Measurements from ENCODE around the gene ANKRD33B.

ANKRD33B gene

DNA sequence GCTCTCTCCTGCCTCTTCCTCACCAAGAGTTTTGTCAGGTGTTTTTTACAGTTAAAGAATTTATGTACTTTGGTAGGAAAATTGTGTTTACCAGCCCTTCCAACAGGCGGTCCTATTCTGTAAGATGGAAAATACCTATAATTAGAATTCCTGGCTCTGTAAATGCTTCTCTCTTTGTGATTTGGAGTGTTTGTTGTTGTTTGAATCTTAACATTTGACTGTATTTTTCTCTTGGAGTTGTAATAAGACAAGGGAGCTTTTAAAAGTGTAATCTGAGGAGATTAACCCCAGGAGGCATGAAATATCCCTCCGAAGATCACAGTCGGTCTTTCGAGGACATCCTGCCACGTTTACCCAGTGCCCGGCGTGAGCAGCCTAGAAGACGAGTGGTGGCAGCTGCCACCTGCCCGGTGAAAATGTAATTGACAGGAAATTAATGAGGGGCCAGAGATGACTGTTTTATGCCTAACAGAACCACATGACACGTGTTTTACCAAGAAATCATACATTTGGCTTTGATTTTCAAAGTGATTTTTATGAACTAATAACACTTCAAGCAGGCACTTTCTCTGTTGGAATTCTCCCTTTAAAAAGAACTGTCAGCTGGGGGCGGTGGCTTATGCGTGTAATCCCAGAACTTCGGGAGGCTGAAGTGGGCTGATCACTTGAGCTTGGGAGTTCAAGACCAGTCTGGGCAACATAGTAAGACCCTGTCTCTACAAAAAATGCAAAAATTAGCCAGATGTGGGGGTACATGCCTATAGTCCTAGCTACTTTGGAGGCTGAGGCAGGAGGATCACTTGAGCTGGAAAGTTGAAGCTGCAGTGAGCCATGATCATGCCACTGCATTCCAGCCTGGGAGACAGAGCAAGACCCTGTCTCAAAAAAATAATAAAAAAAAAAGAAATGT is 20.0 kb downstream of the ANKRD33B start:
- no peak overlapping the region for H3K4me3 ChIP-seq (ENCODE audit: low read depth in 1 of 2, low read length in 2 of 2)
- no peaks in the 10 kb centered on the region for H3K9me3 ChIP-seq (ENCODE audit: control insufficient read depth in 1 of 2, low read length in 2 of 2)
- H3K4me1 ChIP-seq (ENCODE audit: control insufficient read depth in 1 of 2, insufficient read depth in 2 of 2, low read length in 2 of 2): no peaks in the 10 kb centered on the region
- H3K27ac ChIP-seq (ENCODE audit: low read length): no peak overlapping the region
- no peaks in the 10 kb centered on the region for H3K36me3 ChIP-seq (ENCODE audit: control insufficient read depth in 1 of 2, insufficient read depth in 2 of 2, low read length in 2 of 2)
- no peaks in the 10 kb centered on the region for H3K27me3 ChIP-seq (ENCODE audit: low read depth, low read length)

DNA sequence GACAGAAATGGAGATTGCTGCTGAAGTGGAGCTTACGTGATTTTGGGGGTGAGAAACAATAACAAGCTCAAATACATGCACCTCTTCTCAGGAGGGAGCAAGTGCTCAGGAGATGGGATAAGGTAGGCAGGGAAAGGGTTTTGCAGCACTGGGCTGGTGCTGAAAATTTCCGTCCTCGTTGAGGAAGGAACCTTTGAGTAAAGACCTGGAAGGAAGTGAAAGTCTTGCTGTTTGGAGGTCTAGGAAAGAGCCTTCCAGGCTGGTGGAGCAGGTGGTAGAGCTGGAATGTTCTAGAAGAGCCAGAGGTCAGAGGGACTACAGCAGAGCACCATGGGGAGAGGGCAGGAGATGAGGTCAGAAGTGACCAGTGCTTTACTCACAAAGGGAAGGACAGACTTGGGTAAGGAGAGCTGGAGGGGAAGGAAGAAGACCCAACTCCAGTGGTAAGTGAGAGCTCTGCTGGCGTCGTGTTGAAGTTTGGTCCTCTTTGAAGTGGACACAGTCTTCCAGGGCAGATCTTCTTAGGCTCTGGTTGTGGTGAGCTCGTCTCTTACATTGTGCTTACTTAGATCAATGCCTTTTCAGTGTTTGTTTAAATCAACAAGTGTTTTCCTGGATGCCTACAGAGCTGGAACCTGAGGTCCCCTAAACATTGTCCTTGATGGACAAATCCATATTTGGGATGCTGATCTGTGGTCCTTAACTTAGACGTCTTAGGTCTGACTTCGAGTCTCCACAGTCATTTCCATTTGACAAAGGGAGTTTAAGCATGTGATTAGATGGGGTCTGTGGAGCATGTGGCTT is 21.0 kb downstream of the ANKRD33B start:
- Histone ChIP-seq H3K27me3 (ENCODE audit: low read depth, low read length) (no peaks in the 10 kb centered on the region), H3K4me3 (ENCODE audit: low read depth in 1 of 2, low read length in 2 of 2) (no peak overlapping the region), H3K36me3 (ENCODE audit: control insufficient read depth in 1 of 2, insufficient read depth in 2 of 2, low read length in 2 of 2) (no peaks in the 10 kb centered on the region), H3K27ac (ENCODE audit: low read length) (no peak overlapping the region), H3K4me1 (ENCODE audit: control insufficient read depth in 1 of 2, insufficient read depth in 2 of 2, low read length in 2 of 2) (no peaks in the 10 kb centered on the region), H3K9me3 (ENCODE audit: control insufficient read depth in 1 of 2, low read length in 2 of 2) (no peaks in the 10 kb centered on the region)

DNA sequence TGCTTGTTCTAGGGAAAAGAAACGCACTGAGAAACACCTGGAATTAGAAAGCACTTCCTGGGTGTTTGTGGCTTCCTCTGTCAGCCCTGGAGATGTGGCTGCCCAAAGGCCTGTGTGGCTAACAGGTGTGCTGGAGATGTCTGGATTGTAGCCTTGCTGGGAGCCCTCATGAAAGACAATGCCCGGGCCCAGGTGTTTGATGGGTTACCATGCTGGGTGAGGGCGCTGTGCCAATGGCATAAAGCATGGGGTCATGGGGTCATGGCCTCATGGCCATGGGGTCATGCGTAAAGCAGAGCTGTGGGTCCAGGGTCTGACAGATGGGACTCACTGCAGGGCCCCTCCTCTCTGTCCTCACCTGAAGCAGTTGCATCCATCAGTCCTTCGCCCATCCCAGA is 21.6 kb downstream of the ANKRD33B start:
- H3K4me1 ChIP-seq (ENCODE audit: control insufficient read depth in 1 of 2, insufficient read depth in 2 of 2, low read length in 2 of 2): no peaks in the 10 kb centered on the region
- H3K36me3 ChIP-seq (ENCODE audit: control insufficient read depth in 1 of 2, insufficient read depth in 2 of 2, low read length in 2 of 2): no peaks in the 10 kb centered on the region
- no peaks in the 10 kb centered on the region for H3K27me3 ChIP-seq (ENCODE audit: low read depth, low read length)
- no peak overlapping the region for H3K27ac ChIP-seq (ENCODE audit: low read length)
- no peak overlapping the region for H3K4me3 ChIP-seq (ENCODE audit: low read depth in 1 of 2, low read length in 2 of 2)
- H3K9me3 ChIP-seq (ENCODE audit: control insufficient read depth in 1 of 2, low read length in 2 of 2): no peaks in the 10 kb centered on the region

DNA sequence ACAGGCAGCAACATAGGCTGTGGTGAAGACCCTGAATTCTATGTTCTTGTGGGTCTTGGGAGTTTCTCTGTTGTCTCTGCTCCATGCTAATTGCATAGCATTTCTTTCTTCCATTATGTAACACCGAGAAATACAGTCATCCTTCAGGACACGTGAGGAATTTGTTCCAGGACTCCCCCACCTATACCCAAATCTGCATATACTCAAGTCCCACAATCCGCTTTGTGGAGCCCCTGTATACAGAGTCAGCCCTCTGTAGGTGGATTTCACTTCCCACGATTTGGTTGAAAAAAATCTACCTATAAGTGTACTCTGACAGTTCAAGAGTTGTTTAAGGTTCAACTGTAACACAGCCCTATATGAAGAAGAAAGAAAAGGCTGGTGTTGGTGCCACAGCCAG is 22.1 kb downstream of the ANKRD33B start:
- Histone ChIP-seq H3K27ac (ENCODE audit: low read length) (no peak overlapping the region), H3K4me1 (ENCODE audit: control insufficient read depth in 1 of 2, insufficient read depth in 2 of 2, low read length in 2 of 2) (no peaks in the 10 kb centered on the region), H3K36me3 (ENCODE audit: control insufficient read depth in 1 of 2, insufficient read depth in 2 of 2, low read length in 2 of 2) (no peaks in the 10 kb centered on the region), H3K27me3 (ENCODE audit: low read depth, low read length) (no peaks in the 10 kb centered on the region), H3K9me3 (ENCODE audit: control insufficient read depth in 1 of 2, low read length in 2 of 2) (no peaks in the 10 kb centered on the region), H3K4me3 (ENCODE audit: low read depth in 1 of 2, low read length in 2 of 2) (no peak overlapping the region)

DNA sequence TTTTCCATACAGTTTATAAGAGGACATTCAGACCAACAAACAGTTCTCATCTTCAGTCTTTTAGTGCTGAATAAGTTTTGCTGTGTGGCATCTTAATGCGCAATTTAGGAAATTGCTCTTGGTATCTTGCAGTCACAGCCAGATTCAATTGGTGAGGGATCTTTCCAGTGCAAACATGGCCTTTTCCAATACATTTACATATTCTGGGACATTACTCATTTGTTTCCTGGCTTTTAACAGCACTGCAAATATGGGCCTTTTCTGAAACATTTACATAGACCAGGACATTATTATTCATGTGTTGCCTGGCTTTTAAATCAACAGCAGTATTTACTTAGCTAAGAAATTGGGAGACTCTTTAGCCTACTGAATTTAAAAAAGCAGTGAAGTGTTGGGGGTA is 22.7 kb downstream of the ANKRD33B start:
- H3K36me3 ChIP-seq (ENCODE audit: control insufficient read depth in 1 of 2, insufficient read depth in 2 of 2, low read length in 2 of 2): no peaks in the 10 kb centered on the region
- no peak overlapping the region for H3K4me3 ChIP-seq (ENCODE audit: low read depth in 1 of 2, low read length in 2 of 2)
- H3K27me3 ChIP-seq (ENCODE audit: low read depth, low read length): no peaks in the 10 kb centered on the region
- no peak overlapping the region for H3K27ac ChIP-seq (ENCODE audit: low read length)
- no peaks in the 10 kb centered on the region for H3K4me1 ChIP-seq (ENCODE audit: control insufficient read depth in 1 of 2, insufficient read depth in 2 of 2, low read length in 2 of 2)
- no peaks in the 10 kb centered on the region for H3K9me3 ChIP-seq (ENCODE audit: control insufficient read depth in 1 of 2, low read length in 2 of 2)

DNA sequence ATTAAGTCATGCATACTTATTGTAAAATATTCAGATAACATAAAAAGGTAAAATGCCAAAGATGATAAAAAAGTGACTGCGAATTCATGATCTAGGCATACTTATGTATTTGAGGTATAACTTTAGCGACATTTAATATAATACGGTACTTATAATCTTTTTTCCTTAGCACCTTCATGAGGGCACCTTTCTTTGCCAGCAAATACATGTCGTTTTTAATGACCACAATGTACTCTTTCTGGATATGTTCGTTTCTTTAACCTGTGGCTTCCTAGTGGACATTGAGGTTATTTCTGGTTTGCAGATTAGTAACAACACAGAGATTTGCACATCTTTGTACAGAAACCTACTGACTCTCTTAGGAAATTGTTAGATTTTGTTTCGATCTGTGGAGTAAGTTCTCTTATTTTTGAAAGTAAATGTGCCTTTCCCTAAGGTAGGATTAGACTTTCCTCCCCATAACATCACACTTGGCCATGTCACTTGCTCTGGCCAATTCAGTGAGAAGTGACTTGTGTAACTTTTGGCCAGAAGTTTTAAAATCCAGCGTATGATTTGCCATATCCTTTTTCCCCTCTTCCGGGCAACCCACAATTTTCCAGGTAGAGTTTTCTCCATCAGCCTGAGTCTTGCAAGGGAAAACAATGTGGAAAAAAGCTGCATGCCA is 24.4 kb downstream of the ANKRD33B start:
- Histone ChIP-seq H3K9me3 (ENCODE audit: control insufficient read depth in 1 of 2, low read length in 2 of 2) (no peaks in the 10 kb centered on the region), H3K27me3 (ENCODE audit: low read depth, low read length) (no peaks in the 10 kb centered on the region), H3K27ac (ENCODE audit: low read length) (no peak overlapping the region), H3K4me1 (ENCODE audit: control insufficient read depth in 1 of 2, insufficient read depth in 2 of 2, low read length in 2 of 2) (no peaks in the 10 kb centered on the region), H3K36me3 (ENCODE audit: control insufficient read depth in 1 of 2, insufficient read depth in 2 of 2, low read length in 2 of 2) (no peaks in the 10 kb centered on the region), H3K4me3 (ENCODE audit: low read depth in 1 of 2, low read length in 2 of 2) (no peak overlapping the region)

DNA sequence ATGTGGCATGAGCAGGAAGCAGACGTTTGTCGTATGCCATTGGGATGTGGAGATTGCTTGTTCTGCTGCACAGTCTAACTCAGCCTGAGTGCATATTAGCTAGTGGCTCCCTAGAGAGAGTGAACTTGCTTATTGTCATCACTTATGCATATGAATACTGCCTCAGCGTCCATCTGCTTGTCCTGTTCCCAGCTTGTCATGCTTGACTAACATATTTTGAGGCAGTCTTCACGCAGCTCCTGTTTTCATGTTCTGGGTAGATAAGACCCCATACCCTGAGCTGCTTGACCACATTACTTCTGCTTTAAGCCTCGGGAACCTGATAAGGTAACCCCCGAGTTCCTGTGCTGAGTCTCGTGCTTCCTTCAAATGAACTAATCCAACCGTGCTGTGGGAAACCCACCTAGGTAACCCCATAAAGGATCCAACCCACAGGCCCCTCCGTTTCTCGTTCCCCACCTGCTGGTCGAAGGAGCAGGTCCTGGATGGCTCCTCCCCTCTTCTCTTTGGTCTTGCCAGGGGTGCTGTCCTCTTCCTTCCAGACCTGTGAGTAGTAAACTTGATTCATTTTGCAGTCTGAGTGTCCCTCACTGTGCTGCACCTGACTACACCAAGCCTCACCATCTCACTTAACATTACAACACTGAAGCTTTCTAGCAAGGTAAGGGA is 25.0 kb downstream of the ANKRD33B start:
- H3K27me3 ChIP-seq (ENCODE audit: low read depth, low read length): no peaks in the 10 kb centered on the region
- no peak overlapping the region for H3K4me3 ChIP-seq (ENCODE audit: low read depth in 1 of 2, low read length in 2 of 2)
- H3K4me1 ChIP-seq (ENCODE audit: control insufficient read depth in 1 of 2, insufficient read depth in 2 of 2, low read length in 2 of 2): no peaks in the 10 kb centered on the region
- no peak overlapping the region for H3K27ac ChIP-seq (ENCODE audit: low read length)
- H3K36me3 ChIP-seq (ENCODE audit: control insufficient read depth in 1 of 2, insufficient read depth in 2 of 2, low read length in 2 of 2): no peaks in the 10 kb centered on the region
- H3K9me3 ChIP-seq (ENCODE audit: control insufficient read depth in 1 of 2, low read length in 2 of 2): no peaks in the 10 kb centered on the region

DNA sequence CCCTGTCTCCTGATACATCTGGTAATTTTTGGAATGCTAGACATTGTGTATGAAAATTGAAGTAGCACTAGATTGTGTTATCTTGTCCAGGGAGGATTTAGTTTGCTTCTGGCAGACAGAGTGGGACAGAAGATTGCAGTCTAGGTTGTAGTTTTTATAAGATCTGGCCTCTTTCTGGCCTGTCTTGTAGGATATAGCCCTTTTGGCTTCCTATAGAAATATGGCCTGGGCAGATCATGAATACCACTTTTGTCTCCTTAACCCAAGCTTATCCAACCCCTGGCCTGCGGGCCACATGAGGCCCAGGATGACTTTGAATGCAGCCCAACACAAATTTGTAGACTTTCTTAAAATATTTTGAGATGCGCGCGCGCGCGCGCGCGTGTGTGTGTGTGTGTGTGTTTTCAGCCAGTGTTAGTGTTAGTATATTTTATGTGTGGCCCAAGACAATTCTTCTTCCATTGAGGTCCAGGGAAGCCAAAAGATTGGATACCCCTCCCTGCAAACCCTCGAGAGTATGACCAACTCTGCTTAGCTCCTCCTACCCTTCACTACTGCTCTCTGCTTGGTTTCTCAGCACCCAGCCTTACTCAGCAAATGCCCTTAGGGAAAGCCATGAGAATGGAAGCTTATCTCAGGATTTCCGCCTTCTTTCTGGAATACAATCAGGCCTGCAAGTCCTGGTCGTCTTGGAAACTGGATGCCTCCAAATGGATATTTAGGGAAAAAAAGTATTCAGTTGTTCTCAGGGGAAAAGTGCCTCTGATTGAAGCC is 26.5 kb downstream of the ANKRD33B start:
- no peak overlapping the region for H3K4me3 ChIP-seq (ENCODE audit: low read depth in 1 of 2, low read length in 2 of 2)
- H3K4me1 ChIP-seq (ENCODE audit: control insufficient read depth in 1 of 2, insufficient read depth in 2 of 2, low read length in 2 of 2): no peaks in the 10 kb centered on the region
- H3K9me3 ChIP-seq (ENCODE audit: control insufficient read depth in 1 of 2, low read length in 2 of 2): no peaks in the 10 kb centered on the region
- no peaks in the 10 kb centered on the region for H3K36me3 ChIP-seq (ENCODE audit: control insufficient read depth in 1 of 2, insufficient read depth in 2 of 2, low read length in 2 of 2)
- H3K27me3 ChIP-seq (ENCODE audit: low read depth, low read length): no peaks in the 10 kb centered on the region
- no peak overlapping the region for H3K27ac ChIP-seq (ENCODE audit: low read length)

DNA sequence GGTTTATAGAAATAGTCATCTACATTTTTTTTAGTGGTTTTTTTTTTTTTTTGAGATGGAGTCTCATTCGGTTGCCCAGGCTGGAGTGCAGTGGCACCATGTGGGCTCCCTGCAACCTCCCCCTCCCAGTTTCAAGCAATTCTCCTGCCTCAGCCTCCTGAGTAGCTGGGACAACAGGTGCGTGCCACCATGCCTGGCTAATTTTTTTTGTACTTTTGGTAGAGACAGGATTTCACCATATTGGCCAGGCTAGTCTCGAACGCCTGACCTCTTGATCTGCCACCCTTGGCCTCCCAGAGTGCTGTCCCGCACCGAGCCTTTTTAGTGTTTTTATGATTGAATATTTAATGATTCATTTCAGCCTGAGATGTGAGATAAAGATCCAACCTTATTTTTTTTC is 27.3 kb downstream of the ANKRD33B start:
- H3K9me3 ChIP-seq (ENCODE audit: control insufficient read depth in 1 of 2, low read length in 2 of 2): no peaks in the 10 kb centered on the region
- H3K27ac ChIP-seq (ENCODE audit: low read length): no peak overlapping the region
- no peaks in the 10 kb centered on the region for H3K36me3 ChIP-seq (ENCODE audit: control insufficient read depth in 1 of 2, insufficient read depth in 2 of 2, low read length in 2 of 2)
- no peaks in the 10 kb centered on the region for H3K4me1 ChIP-seq (ENCODE audit: control insufficient read depth in 1 of 2, insufficient read depth in 2 of 2, low read length in 2 of 2)
- H3K27me3 ChIP-seq (ENCODE audit: low read depth, low read length): no peaks in the 10 kb centered on the region
- H3K4me3 ChIP-seq (ENCODE audit: low read depth in 1 of 2, low read length in 2 of 2): no peak overlapping the region

DNA sequence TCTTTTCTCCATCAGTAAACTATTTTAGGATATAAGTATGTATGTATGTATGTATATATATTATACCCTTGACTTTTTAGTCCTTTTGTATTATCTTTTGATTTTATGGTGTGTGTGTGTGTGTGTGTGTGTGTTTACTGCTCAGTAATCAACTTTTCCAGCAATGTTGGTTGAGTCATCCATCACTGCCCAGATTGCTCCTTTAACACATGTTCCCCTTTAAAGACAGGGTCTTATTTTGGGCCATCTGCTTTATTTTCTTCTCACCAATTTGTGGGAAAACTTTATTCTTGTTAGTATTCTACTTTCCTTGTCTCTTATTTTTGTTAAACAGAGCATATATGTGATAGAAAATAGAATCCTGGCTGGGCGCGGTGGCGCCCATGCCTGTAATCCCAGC is 28.1 kb downstream of the ANKRD33B start:
- Histone ChIP-seq H3K36me3 (ENCODE audit: control insufficient read depth in 1 of 2, insufficient read depth in 2 of 2, low read length in 2 of 2) (no peaks in the 10 kb centered on the region), H3K4me3 (ENCODE audit: low read depth in 1 of 2, low read length in 2 of 2) (no peak overlapping the region), H3K27ac (ENCODE audit: low read length) (no peak overlapping the region), H3K9me3 (ENCODE audit: control insufficient read depth in 1 of 2, low read length in 2 of 2) (no peaks in the 10 kb centered on the region), H3K27me3 (ENCODE audit: low read depth, low read length) (no peaks in the 10 kb centered on the region), H3K4me1 (ENCODE audit: control insufficient read depth in 1 of 2, insufficient read depth in 2 of 2, low read length in 2 of 2) (no peaks in the 10 kb centered on the region)

Measured in muscle layer of duodenum (tissue), 2 donors.